ENCODE measurements around the gene TBC1D16. TPM values are rescaled to one million over a fixed set of nuclear protein-coding genes. Genes with fewer than 3 reads are reported as not detected.

Gene TBC1D16
- total RNA-seq, 2 experiments from 2014 or later, result 0.38 to 0.74 TPM

DNA sequence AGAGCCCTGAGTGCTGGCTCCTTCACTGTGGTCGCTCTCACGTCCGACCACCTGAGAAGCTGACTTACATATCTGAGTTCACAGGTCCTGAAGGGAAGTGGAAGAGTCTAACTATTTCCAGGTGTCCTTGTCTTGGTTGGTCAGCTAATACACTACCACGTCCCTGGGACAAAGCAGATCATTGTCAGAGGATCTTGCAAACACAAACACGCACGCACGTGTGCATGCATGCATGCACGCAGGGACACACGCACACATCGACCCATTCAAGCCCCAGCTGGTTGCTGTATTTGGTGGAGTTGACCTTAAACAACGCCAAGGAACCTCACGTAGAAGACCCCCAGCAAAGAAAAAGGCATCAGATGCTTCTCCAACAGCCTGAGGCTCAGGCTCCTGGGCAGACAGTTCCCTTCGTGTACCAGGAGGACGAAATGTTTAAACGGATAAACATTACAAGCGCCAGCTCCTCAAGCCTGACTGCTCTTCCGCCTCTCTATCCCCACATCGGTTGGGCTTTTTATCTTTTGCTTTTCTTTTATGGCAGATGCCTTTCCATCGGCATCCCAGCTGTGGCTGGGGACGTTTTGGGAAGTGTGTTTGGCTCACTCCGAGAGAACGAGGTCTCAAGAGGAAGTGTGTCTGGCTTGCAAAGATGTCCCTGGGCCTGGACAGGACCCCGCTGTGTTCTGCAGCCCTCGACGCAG lies 95.8 kb downstream of the TBC1D16 start:
- Histone ChIP-seq H3K4me3 (ENCODE audit: low read depth, low read length, poor library complexity, severe bottlenecking) (no peak overlapping the region), H3K4me2 (ENCODE audit: low read length) (no peak overlapping the region), H2AFZ (ENCODE audit: low read length) (no peak overlapping the region), H3K79me2 (ENCODE audit: insufficient read depth, low read depth, low read length) (no peaks in the 10 kb centered on the region), H3K9me3 (ENCODE audit: low read length) (no peaks in the 10 kb centered on the region), H3K4me1 (ENCODE audit: insufficient read depth, low read length, poor library complexity, severe bottlenecking) (peaks cover 14% of the 10 kb centered on the region), H3K36me3 (ENCODE audit: insufficient read depth, low read length) (no peaks in the 10 kb centered on the region), H3K27ac (ENCODE audit: low read depth, low read length, poor library complexity, severe bottlenecking) (no peak overlapping the region), H4K20me1 (ENCODE audit: insufficient read depth, low read length) (no peaks in the 10 kb centered on the region), H3K9me2 (ENCODE audit: insufficient read depth, low read length) (no peaks in the 10 kb centered on the region)
- no TSS peak for BruUV-seq (replicated peaks)
- ChIA-PET CTCF (ENCODE audit: unreplicated experiment) (no interaction called here), POLR2A (no interaction called here)
- no peak for TF ChIP-seq EZH2phosphoT487 (IDR thresholded peaks at IDR 0.05; ENCODE audit: borderline replicate concordance, low read depth, low read length)
- TF ChIP-seq, protein P1, sequence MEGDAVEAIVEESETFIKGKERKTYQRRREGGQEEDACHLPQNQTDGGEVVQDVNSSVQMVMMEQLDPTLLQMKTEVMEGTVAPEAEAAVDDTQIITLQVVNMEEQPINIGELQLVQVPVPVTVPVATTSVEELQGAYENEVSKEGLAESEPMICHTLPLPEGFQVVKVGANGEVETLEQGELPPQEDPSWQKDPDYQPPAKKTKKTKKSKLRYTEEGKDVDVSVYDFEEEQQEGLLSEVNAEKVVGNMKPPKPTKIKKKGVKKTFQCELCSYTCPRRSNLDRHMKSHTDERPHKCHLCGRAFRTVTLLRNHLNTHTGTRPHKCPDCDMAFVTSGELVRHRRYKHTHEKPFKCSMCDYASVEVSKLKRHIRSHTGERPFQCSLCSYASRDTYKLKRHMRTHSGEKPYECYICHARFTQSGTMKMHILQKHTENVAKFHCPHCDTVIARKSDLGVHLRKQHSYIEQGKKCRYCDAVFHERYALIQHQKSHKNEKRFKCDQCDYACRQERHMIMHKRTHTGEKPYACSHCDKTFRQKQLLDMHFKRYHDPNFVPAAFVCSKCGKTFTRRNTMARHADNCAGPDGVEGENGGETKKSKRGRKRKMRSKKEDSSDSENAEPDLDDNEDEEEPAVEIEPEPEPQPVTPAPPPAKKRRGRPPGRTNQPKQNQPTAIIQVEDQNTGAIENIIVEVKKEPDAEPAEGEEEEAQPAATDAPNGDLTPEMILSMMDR (conservative IDR thresholded peaks at IDR 0.05; ENCODE audit: low read length), result no peak
- no peak for DNase-seq (ENCODE audit: low spot score)
- intact Hi-C loops (cut with micrococcal nuclease; ENCODE audit: unreplicated experiment), result no loop called here

- H3K36me3 ChIP-seq (ENCODE audit: insufficient read depth, low read length), result no peaks in the 10 kb centered on the region
- ChIA-PET POLR2A (no interaction called here), CTCF (ENCODE audit: unreplicated experiment) (no interaction called here)
- no peaks in the 10 kb centered on the region for H4K20me1 ChIP-seq (ENCODE audit: insufficient read depth, low read length)
- H3K9me2 ChIP-seq (ENCODE audit: insufficient read depth, low read length), result no peaks in the 10 kb centered on the region
- H3K9me3 ChIP-seq (ENCODE audit: low read length), result no peaks in the 10 kb centered on the region
- no peak overlapping the region for H2AFZ ChIP-seq (ENCODE audit: low read length)
- H3K4me3 ChIP-seq (ENCODE audit: low read depth, low read length, poor library complexity, severe bottlenecking), result no peak overlapping the region
- no peaks in the 10 kb centered on the region for H3K79me2 ChIP-seq (ENCODE audit: insufficient read depth, low read depth, low read length)
- intact Hi-C loops (cut with micrococcal nuclease; ENCODE audit: unreplicated experiment), result no loop called here
- H3K27ac ChIP-seq (ENCODE audit: low read depth, low read length, poor library complexity, severe bottlenecking), result no peak overlapping the region
- TF ChIP-seq EZH2phosphoT487 (IDR thresholded peaks at IDR 0.05; ENCODE audit: borderline replicate concordance, low read depth, low read length), result no peak
- TF ChIP-seq, protein P1 (conservative IDR thresholded peaks at IDR 0.05; ENCODE audit: low read length), result no peak
- H3K4me2 ChIP-seq (ENCODE audit: low read length), result no peak overlapping the region
- BruUV-seq (replicated peaks), result no TSS peak
- no peak for DNase-seq (ENCODE audit: low spot score)
- H3K4me1 ChIP-seq (ENCODE audit: insufficient read depth, low read length, poor library complexity, severe bottlenecking), result peaks cover 14% of the 10 kb centered on the region
Measured at GRCh38 chr17:79939094-79939435, 96.6 kb downstream of the TBC1D16 start.

DNA sequence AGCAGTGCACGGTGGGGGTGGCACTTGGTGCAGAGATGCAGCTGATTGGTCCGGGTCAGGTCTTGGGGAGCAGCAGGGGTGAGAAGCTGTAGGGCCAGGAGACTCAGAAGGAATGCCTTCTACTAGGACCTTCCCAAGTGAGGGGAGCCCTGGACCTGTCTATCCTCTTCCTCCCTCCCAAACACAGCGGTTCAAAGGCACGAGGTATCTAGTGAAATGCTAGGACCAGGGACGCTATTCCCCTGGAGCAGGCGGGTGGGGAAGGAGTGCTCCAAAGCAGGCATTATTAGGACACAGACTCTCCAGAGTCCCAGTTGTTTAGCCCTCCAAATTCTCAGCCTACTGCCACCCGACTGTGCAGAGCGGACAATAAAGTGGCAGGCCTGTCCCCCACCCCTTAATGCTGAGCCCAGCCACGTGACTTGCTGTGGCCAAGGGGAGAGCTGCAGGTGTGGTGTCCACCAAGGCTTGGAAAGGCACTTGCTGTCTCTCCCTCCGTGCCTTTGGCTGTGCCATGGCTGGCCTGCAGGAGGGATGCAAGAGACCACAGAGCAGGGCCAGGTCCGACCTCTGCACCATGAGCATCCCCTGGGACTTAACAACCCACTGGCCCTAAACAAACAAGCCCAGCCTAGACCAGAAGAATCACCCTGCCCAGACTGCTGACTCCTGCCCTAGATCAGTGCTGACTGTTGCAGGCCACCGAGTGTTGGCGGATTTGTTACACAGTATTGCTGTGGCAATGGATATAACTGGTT lies 97.2 kb downstream of the TBC1D16 start:
- Histone ChIP-seq H3K36me3 (ENCODE audit: insufficient read depth, low read length) (no peaks in the 10 kb centered on the region), H4K20me1 (ENCODE audit: insufficient read depth, low read length) (no peaks in the 10 kb centered on the region), H3K9me3 (ENCODE audit: low read length) (no peaks in the 10 kb centered on the region), H3K27ac (ENCODE audit: low read depth, low read length, poor library complexity, severe bottlenecking) (no peak overlapping the region), H2AFZ (ENCODE audit: low read length) (no peak overlapping the region), H3K4me1 (ENCODE audit: insufficient read depth, low read length, poor library complexity, severe bottlenecking) (peaks cover 14% of the 10 kb centered on the region), H3K9me2 (ENCODE audit: insufficient read depth, low read length) (no peaks in the 10 kb centered on the region), H3K4me3 (ENCODE audit: low read depth, low read length, poor library complexity, severe bottlenecking) (no peak overlapping the region), H3K79me2 (ENCODE audit: insufficient read depth, low read depth, low read length) (no peaks in the 10 kb centered on the region), H3K4me2 (ENCODE audit: low read length) (no peak overlapping the region)
- intact Hi-C loops (cut with micrococcal nuclease; ENCODE audit: unreplicated experiment), result no loop called here
- DNase-seq (ENCODE audit: low spot score), result no peak
- POLR2A ChIA-PET, result no interaction called here
- CTCF ChIA-PET (ENCODE audit: unreplicated experiment), result no interaction called here
- BruUV-seq (replicated peaks), result no TSS peak
- TF ChIP-seq, protein P1 (conservative IDR thresholded peaks at IDR 0.05; ENCODE audit: low read length), result no peak
- no peak for TF ChIP-seq EZH2phosphoT487 (IDR thresholded peaks at IDR 0.05; ENCODE audit: borderline replicate concordance, low read depth, low read length)

Measured in OCI-LY7 (cell line).